Measurements from ENCODE around the gene AGPAT3. TPM values are rescaled to one million over a fixed set of nuclear protein-coding genes. Genes with fewer than 3 reads are reported as not detected.

The AGPAT3 gene
- total and polyA plus RNA-seq, 10 of the 15 experiments (the other 5 are each of a cell fraction or from before 2014, with no cell fraction given), result 1.2 to 110 (median 30.8) TPM

- H3K9me3 ChIP-seq (replicated peaks; ENCODE audit: control insufficient read depth, insufficient read depth, low read length), result no peaks in the 10 kb centered on the region; the same call in 2 of the 3 replicates
- peaks cover 46% of the 10 kb centered on the region for H3K79me2 ChIP-seq (ENCODE audit: control insufficient read depth, insufficient read depth, low read length)
- ChIA-PET RAD21 (ENCODE audit: unreplicated experiment) (interaction anchor here (0.8 to 2.7 kb wide), 5 partner anchors 9 to 75 kb away, joined by 3 to 18 read pairs (median 4); no protein-coding TSS in a partner anchor), POLR2A (interaction anchor here (0.6 to 2.4 kb wide), 5 partner anchors 15 to 60 kb away, joined by 3 to 8 read pairs (median 3); no protein-coding TSS in a partner anchor), CTCF (interaction anchor here (0.9 to 2.2 kb wide), 5 partner anchors 46 to 77 kb away, joined by 3 to 6 read pairs (median 5); no protein-coding TSS in a partner anchor), SMC1A (ENCODE audit: uncharacterized antibody, unreplicated experiment) (interaction anchor here (0.8 to 2.8 kb wide), 7 partner anchors 9 to 57 kb away, joined by 3 to 10 read pairs (median 5); no protein-coding TSS in a partner anchor)
- intact Hi-C loops (cut with micrococcal nuclease; ENCODE audit: unreplicated experiment) (loop anchor here (1.0 kb wide), 1 partner anchor 53 kb away; no protein-coding TSS in a partner anchor), in situ Hi-C loops (cut with MboI) (no loop called here)
- H3K27me3 ChIP-seq (replicated peaks in 1 of 2; ENCODE audit: control insufficient read depth in 2 of 2, insufficient read depth in 2 of 2, low read length in 1 of 2), result no peaks in the 10 kb centered on the region
- peaks cover under 1 to 8% of the 10 kb centered on the region in 2 experiments; a peak in 2 of 4 replicates for H3K36me3 ChIP-seq (ENCODE audit: control insufficient read depth in 2 of 2, insufficient read depth in 2 of 2, low read length in 1 of 2)
- H3K4me3 ChIP-seq, result peak overlapping the region; percentile 76
- under 1% methylated on average over 39 of the region's 81 CpGs for WGBS (ENCODE audit: insufficient coverage, insufficient replicate concordance, low lambda C conversion rate, missing lambda C conversion rate)
- peak overlapping the region; percentile 41 for H2AFZ ChIP-seq (ENCODE audit: control insufficient read depth, low read depth, low read length)
- peak overlapping the region; percentile 71 for H3K9ac ChIP-seq (ENCODE audit: control insufficient read depth, insufficient read depth, low read length)
- DNase-seq (ENCODE audit: low read depth, low spot score) (no peak), FAIRE-seq (no peak), ATAC-seq (peak; percentile 55)
- no TSS peak for BruUV-seq (replicated peaks)
- peaks cover 21% of the 10 kb centered on the region for H3K4me1 ChIP-seq (ENCODE audit: control insufficient read depth, insufficient read depth, low read length)
- peak overlapping the region; percentile 72 for H3K4me2 ChIP-seq (ENCODE audit: control insufficient read depth, insufficient read depth)
- H4K20me1 ChIP-seq (ENCODE audit: control insufficient read depth, insufficient read depth), result 0 out of 2 replicates have a peak, but pooled peaks cover under 1% of the 10 kb centered on the region
- peak overlapping the region; percentile 69 for H3K27ac ChIP-seq (ENCODE audit: control insufficient read depth, insufficient read depth)
- 0 out of 2 replicates have a peak, but pooled peaks have one; percentile 9 for TF ChIP-seq PKNOX1 (IDR thresholded peaks at IDR 0.05)
- TF ChIP-seq KLF5 (IDR thresholded peaks at IDR 0.05; ENCODE audit: partially characterized antibody), result no peak
- peak; percentile 57; the same call in 1 of the 2 replicates for TF ChIP-seq NKRF (conservative IDR thresholded peaks at IDR 0.05)
- TF ChIP-seq MTA2 (IDR thresholded peaks at IDR 0.05; ENCODE audit: low read depth), result no peak
- no peak for TF ChIP-seq ATF2 (IDR thresholded peaks at IDR 0.05; ENCODE audit: low read length)
- TF ChIP-seq ZBED1 (IDR thresholded peaks at IDR 0.05; ENCODE audit: borderline replicate concordance), result no peak
- no peak for TF ChIP-seq RFX5 (IDR thresholded peaks at IDR 0.05; ENCODE audit: low read depth, low read length)
- peak; percentile 24 for TF ChIP-seq MEF2B (IDR thresholded peaks at IDR 0.05; ENCODE audit: partially characterized antibody, poor library complexity, severe bottlenecking)
- TF ChIP-seq WRNIP1 (IDR thresholded peaks at IDR 0.05; ENCODE audit: borderline replicate concordance, low read depth, low read length), result no peak
- TF ChIP-seq HDGF (IDR thresholded peaks at IDR 0.05), result no peak
- TF ChIP-seq ATF7 (IDR thresholded peaks at IDR 0.05; ENCODE audit: low read depth), result no peak
- TF ChIP-seq YBX1 (IDR thresholded peaks at IDR 0.05), result no peak
- no peak for TF ChIP-seq RAD21 (IDR thresholded peaks at IDR 0.05; ENCODE audit: insufficient read depth, low read depth, low read length)
- no peak for TF ChIP-seq POLR2AphosphoS2 (IDR thresholded peaks at IDR 0.05; ENCODE audit: low read depth, low read length)
- no peak for TF ChIP-seq CREB1 (IDR thresholded peaks at IDR 0.05; ENCODE audit: low read depth)
- peak; percentile 48; the same call in 1 of the 2 replicates for TF ChIP-seq ZNF207 (IDR thresholded peaks at IDR 0.05; ENCODE audit: borderline replicate concordance)
Observed at GRCh38 chr21:43864313-43864961, 586 bp upstream of the AGPAT3 start.
